ENCODE data around the gene PRR18.

The PRR18 gene

GRCh38 chr6:166274163-166274562 lies 34.0 kb downstream of the PRR18 start:
- no peak for DNase-seq

DNA sequence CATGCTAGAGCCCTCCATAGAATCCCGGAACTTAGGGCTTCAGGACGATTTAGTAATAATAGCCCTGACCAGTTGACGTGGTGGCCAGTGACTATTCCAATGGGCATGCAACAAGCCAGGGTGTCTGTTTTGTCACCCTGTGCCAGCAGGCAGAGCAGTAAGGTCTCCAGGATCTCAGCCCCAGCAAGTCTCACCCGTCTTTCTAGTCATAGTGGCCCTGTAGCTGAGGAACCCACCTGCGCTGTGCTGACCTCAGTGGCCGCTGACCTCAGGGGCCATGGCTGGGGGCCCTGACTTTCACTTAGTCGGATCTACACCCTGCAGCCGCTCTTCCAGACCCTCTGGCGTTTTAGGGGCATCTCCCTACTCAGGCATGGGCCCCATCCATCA lies 36.8 kb downstream of the PRR18 start:
- no peak for DNase-seq

GRCh38 chr6:166270706-166271375 lies 37.4 kb downstream of the PRR18 start:
- DNase-seq = no peak

DNA sequence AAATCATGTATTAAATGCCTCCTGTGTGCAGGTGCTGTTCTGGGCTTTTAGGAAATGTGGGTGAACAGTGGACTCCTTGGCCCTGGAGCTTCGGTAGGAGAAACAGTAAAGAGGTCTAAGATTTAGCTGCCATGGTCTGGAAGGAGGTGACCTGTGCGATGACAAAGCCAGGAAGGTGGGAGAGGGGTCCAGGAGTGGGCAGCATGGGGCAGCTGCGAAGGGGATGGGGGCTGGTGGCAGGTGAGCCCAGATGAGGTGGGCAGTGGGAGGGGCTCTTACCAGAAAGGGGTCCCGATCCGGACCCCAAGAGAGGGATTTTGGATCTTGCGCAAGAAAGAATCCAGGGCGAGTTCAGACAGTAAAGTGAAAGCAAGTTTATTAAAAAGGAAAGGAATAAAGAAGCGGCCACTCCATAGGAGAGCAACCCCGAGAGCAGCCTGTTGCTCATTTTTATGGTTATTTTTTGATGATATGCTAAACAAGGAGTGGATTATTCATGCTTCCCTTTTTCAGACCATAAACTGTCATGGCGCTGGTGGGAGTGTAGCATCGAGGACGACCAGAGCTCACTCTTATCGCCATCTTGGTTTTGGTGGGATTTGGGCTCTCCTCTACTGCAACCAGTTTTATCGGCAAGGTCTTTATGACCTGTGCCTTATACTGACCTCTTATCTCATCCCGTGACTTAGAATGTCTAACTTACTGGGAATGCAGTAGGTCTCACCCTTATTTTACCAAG lies 38.7 kb downstream of the PRR18 start:
- DNase-seq = no peak

GRCh38 chr6:166268431-166268830 lies 39.8 kb downstream of the PRR18 start:
- DNase-seq = no peak

DNA sequence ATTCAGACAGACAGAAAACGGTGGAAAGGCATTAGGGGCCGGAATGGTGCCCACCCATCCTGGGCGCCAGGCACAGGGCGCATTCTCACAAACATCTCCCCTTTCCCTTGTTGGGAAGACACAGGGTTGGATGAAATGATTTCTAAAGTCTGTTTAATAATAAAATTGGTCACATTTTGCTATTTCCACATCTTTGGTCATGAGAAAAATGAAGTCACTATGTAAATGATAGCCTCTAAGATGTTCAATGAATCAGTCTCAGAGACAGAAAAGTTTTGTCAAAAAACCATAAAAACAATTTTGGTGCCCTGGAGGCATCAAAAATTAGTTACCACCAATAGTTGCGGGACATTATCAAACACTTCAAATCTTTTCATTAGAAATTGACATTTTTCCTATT lies 40.7 kb downstream of the PRR18 start:
- no peak for DNase-seq

GRCh38 chr6:166266336-166266735 lies 41.9 kb downstream of the PRR18 start:
- no peak for DNase-seq

DNA sequence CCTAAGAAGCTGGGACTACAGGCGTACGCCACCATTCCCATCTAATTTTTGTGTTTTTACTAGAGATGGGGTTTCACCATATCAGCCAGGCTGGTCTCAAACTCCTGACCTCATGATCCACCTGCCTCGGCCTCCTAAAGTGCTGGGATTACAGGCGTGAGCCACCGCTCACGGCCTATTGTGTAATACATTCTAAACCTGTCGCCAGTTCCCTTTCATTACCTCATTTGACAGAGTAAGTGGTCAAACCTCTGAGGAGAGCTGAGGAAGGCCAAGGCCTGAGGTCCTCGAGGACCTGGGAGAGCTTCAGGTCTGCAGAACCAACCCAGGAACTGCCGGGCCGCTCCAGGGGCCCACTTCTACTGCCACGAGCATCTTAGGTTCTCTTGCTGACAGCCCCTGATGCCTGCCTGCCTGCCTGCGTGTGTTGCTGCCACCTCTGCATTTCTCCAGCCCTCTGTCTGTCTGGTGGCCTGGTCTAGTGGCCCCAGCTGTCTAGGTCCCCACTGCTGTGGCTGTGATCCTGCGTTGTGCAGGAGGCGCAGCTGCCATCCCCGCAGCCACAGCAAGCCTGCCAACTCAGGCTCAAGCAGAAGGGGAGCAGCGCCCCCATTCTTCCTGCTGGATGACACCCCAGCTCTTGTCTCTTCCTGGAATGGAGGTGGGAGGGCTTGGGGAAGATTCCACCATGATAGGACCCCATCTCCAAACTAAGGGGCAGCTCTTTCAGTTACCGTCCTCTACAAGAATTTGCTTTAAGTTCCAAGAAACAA lies 45.3 kb downstream of the PRR18 start:
- DNase-seq = no peak

DNA sequence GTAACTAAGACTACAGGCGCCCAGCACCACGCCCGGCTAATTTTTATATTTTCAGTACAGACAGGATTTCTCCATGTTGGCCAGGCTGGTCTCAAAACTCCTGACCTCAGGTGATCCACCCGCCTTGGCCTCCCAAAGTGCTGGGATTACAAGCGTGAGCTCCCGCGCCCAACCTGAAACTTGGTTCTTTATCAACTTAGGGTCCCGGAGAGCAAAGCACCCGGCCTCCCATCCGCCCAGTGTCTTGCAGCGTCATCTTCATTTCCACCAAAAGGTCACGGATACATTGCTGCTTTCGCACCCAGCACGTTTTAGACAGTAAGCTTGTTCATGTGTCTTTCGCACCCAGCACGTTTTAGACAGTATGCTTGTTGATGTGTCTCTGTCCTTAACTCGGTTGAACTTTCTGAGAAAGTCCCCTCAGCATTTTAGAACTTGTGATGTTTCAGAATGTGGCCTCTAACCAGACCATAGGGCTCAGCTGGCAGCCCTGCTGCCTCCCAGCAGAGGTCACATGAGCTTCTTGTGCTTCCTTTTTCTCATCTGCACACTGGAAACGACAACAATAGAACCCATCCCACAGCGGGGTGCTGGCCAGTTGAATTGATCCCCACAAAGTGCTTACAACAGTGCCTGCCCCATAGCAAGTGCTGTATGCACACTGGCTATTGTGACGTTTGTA lies 48.8 kb downstream of the PRR18 start:
- DNase-seq = no peak

DNA sequence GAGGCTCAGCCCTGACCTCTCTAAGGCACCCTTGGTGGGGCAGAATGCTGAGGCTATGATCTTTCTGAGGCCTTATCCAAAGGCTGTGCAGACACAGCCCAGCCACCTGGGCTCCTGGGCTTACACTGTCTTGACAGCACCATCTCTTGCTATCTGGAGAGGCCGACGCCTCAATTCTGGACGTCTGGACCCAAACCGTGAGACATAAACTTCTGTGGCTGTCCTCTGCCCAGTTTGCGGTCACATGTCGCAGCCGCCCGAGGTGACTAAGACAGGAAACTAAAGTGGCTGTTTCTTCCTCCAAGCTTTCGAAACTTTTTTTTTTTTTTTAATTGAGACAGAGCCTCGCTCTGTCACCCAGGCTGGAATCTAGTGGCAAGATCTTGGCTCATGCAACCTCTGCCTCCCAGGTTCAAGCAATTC lies 49.3 kb downstream of the PRR18 start:
- no peak for DNase-seq

DNA sequence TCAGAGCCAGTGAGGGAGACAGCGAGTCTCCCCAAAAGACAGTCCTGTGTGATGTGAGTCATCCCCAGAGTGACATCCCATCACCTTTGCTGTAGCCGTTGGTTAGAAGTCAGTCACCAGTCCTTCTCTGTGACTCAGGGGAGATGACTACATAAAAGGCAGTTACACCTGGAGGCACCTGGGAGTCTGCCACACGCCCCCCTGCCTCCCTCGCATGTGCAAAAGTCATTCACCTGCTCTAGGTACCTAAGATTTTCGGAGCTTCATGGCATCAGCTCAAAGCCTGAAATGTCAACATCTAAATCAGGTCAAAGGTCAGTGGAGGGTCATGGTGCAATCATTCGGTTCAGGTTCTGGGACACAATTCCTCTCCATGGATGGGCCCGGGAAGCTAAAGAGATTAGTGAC lies 50.3 kb downstream of the PRR18 start:
- no peak for DNase-seq

Data from NCI-H1092 (cell line).